Adipocyte (in vitro differentiated cells): ENCODE data around the gene HTD2.

ENCODE experiments used
- DNase-seq: peaks from one replicate; pipeline ENCODE4 v3.0.0-alpha.2; 2015; ENCODE audit warnings: low read depth
- H3K27me3 ChIP-seq: replicated peaks from 2 replicates; pipeline ENCODE4 v1.7.0; 2013; ENCODE audit warnings: mild to moderate bottlenecking, low read length, moderate library complexity; ENCODE audit not compliant: control insufficient read depth, insufficient read depth
- H3K36me3 ChIP-seq: 2 replicates; pipeline ENCODE4 v1.7.0; 2013; ENCODE audit warnings: low read length, mild to moderate bottlenecking, moderate library complexity; ENCODE audit not compliant: control insufficient read depth, insufficient read depth, severe bottlenecking
- H3K4me1 ChIP-seq: 2 replicates; pipeline ENCODE4 v1.7.0; 2013; ENCODE audit warnings: mild to moderate bottlenecking, low read length, moderate library complexity; ENCODE audit not compliant: control insufficient read depth, insufficient read depth
- H3K4me3 ChIP-seq: 2 replicates; pipeline ENCODE4 v1.7.0; 2013; ENCODE audit warnings: mild to moderate bottlenecking, low read length, moderate library complexity
- H3K9ac ChIP-seq: 2 replicates; pipeline ENCODE4 v1.7.0; 2013; ENCODE audit warnings: mild to moderate bottlenecking, low read length, moderate library complexity
- H3K9me3 ChIP-seq: 2 replicates; pipeline ENCODE4 v1.7.0; 2013; ENCODE audit warnings: mild to moderate bottlenecking, low read length, moderate library complexity; ENCODE audit not compliant: control insufficient read depth

Gene HTD2

GRCh38 chr3:58361866-58362265 lies 55.5 kb downstream of the HTD2 start:
- no peaks in the 10 kb centered on the region for H3K9me3 ChIP-seq
- H3K4me3 ChIP-seq, result no peak overlapping the region
- no peak overlapping the region for H3K9ac ChIP-seq
- no peaks in the 10 kb centered on the region for H3K27me3 ChIP-seq
- no peaks in the 10 kb centered on the region for H3K36me3 ChIP-seq
- no peak for DNase-seq
- H3K4me1 ChIP-seq, result peaks cover 3% of the 10 kb centered on the region

DNA sequence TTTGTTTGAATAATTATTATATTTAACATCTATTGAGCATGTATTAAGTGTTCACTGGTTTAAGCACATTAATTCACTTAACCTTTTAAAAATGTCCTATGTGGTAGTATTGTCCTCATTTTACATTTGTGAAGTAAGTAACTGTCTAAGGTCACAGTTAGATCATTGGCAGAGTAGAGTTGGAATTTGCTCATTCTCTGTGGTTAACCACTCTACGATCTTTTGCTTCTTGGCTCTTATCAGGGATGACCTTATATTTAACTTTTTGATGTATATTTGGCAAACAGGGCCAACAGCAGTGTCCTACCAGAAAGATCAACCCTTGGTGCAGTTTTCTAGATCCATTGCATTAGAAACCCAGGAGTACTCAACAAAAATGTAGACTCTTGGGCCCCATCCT lies 60.4 kb downstream of the HTD2 start:
- Histone ChIP-seq H3K27me3 (no peaks in the 10 kb centered on the region), H3K9me3 (no peaks in the 10 kb centered on the region), H3K9ac (no peak overlapping the region), H3K4me1 (peaks cover 7% of the 10 kb centered on the region), H3K36me3 (peaks cover 9% of the 10 kb centered on the region), H3K4me3 (no peak overlapping the region)
- no peak for DNase-seq

DNA sequence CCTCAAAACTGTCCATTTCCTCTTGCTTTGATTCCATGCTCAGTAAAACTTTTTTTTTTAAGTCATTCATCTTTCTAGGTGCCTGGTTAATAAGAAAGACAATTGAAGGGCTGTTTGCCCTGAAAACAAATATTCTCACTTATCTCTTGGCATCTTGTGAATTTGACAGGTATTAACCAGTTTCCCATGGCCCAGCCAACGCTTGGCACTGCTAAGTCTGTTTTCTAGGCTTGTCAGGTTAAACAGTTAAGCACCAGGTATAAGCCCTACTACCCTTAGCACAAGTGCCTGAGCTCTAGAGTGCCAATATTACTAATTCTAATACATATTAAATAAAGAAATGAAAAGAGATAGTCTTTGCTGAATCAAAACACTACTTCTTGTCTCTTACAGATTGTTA lies 62.7 kb downstream of the HTD2 start:
- H3K36me3 ChIP-seq, result peaks cover 9% of the 10 kb centered on the region
- H3K4me1 ChIP-seq, result peaks cover 7% of the 10 kb centered on the region
- no peak overlapping the region for H3K4me3 ChIP-seq
- no peaks in the 10 kb centered on the region for H3K27me3 ChIP-seq
- H3K9me3 ChIP-seq, result no peaks in the 10 kb centered on the region
- no peak for DNase-seq
- no peak overlapping the region for H3K9ac ChIP-seq
